BLaER1 (cell line): ENCODE measurements around the gene REPS2.

Source experiments
- H3K27ac ChIP-seq: shearing (Covaris generic); formaldehyde crosslinking; 2 replicates; pipeline ENCODE4 v1.8.1; 2022
- H3K27me3 ChIP-seq: shearing (Covaris generic); formaldehyde crosslinking; 2 replicates; pipeline ENCODE4 v1.8.1; 2022
- H3K36me3 ChIP-seq: shearing (Covaris generic); formaldehyde crosslinking; 2 replicates; pipeline ENCODE4 v1.8.1; 2022
- H3K4me1 ChIP-seq: shearing (Covaris generic); formaldehyde crosslinking; 2 replicates; pipeline ENCODE4 v1.8.1; 2022
- H3K4me2 ChIP-seq: shearing (Covaris generic); formaldehyde crosslinking; 2 replicates; pipeline ENCODE4 v1.8.1; 2022
- H3K4me3 ChIP-seq: shearing (Covaris generic); formaldehyde crosslinking; 2 replicates; pipeline ENCODE4 v1.8.1; 2022
- H3K9ac ChIP-seq: shearing (Covaris generic); formaldehyde crosslinking; 2 replicates; pipeline ENCODE4 v1.8.1; 2022
- H3K9me3 ChIP-seq: shearing (Covaris generic); formaldehyde crosslinking; 2 replicates; pipeline ENCODE4 v1.8.1; 2022
- H4K20me1 ChIP-seq: shearing (Covaris generic); formaldehyde crosslinking; 2 replicates; pipeline ENCODE4 v1.8.1; 2022
- Cebpa-rat ChIP-seq: shearing (Covaris generic); IDR thresholded peaks from 2 replicates; pipeline ENCODE4 v1.8.1; 2022

Gene REPS2

GRCh38 chrX:17062065-17062464 lies 115.6 kb downstream of the REPS2 start:
- Histone ChIP-seq H4K20me1 (no peaks in the 10 kb centered on the region; the same call in 1 of the 2 replicates), H3K9ac (no peak overlapping the region), H3K9me3 (no peaks in the 10 kb centered on the region), H3K27me3 (peaks cover 66% of the 10 kb centered on the region), H3K4me2 (no peak overlapping the region), H3K4me3 (no peak overlapping the region), H3K27ac (no peak overlapping the region), H3K36me3 (no peaks in the 10 kb centered on the region), H3K4me1 (no peaks in the 10 kb centered on the region)
- TF ChIP-seq Cebpa-rat = no peak

GRCh38 chrX:17065100-17065499 lies 118.6 kb downstream of the REPS2 start:
- Histone ChIP-seq H3K9me3 (no peaks in the 10 kb centered on the region), H3K36me3 (no peaks in the 10 kb centered on the region), H3K4me1 (no peaks in the 10 kb centered on the region), H3K4me2 (no peak overlapping the region), H3K4me3 (no peak overlapping the region), H3K27me3 (peaks cover 69% of the 10 kb centered on the region), H3K27ac (no peak overlapping the region), H4K20me1 (no peaks in the 10 kb centered on the region; the same call in 1 of the 2 replicates), H3K9ac (no peak overlapping the region)
- TF ChIP-seq Cebpa-rat = no peak

GRCh38 chrX:17067534-17067933 lies 121.1 kb downstream of the REPS2 start:
- H3K9ac ChIP-seq = no peak overlapping the region
- no peak for TF ChIP-seq Cebpa-rat

GRCh38 chrX:17072301-17072700 lies 125.8 kb downstream of the REPS2 start:
- TF ChIP-seq Cebpa-rat = no peak
- H3K27ac ChIP-seq = no peak overlapping the region
- H3K4me3 ChIP-seq = no peak overlapping the region
- no peak overlapping the region for H3K4me2 ChIP-seq
- H3K9me3 ChIP-seq = no peaks in the 10 kb centered on the region
- H3K27me3 ChIP-seq = peaks cover 97% of the 10 kb centered on the region
- H4K20me1 ChIP-seq = peaks cover 15% of the 10 kb centered on the region
- no peak overlapping the region for H3K9ac ChIP-seq
- H3K4me1 ChIP-seq = peaks cover 4% of the 10 kb centered on the region; the same call in 1 of the 2 replicates
- no peaks in the 10 kb centered on the region for H3K36me3 ChIP-seq

More at GRCh38 chrX:17067534-17067933, 121.1 kb downstream of the REPS2 start:
- Histone ChIP-seq H3K27ac (no peak overlapping the region), H4K20me1 (peaks cover 9% of the 10 kb centered on the region), H3K36me3 (no peaks in the 10 kb centered on the region), H3K27me3 (peaks cover 76% of the 10 kb centered on the region), H3K9me3 (no peaks in the 10 kb centered on the region), H3K4me1 (no peaks in the 10 kb centered on the region), H3K4me3 (no peak overlapping the region), H3K4me2 (no peak overlapping the region)

- H3K4me1 ChIP-seq = peaks cover 4% of the 10 kb centered on the region; the same call in 1 of the 2 replicates
- H3K27ac ChIP-seq = no peak overlapping the region
- H3K9me3 ChIP-seq = no peaks in the 10 kb centered on the region
- peaks cover 20% of the 10 kb centered on the region for H4K20me1 ChIP-seq
- H3K36me3 ChIP-seq = no peaks in the 10 kb centered on the region
- no peak for TF ChIP-seq Cebpa-rat
- no peak overlapping the region for H3K9ac ChIP-seq
- H3K4me3 ChIP-seq = no peak overlapping the region
- peaks cover 97% of the 10 kb centered on the region for H3K27me3 ChIP-seq
- no peak overlapping the region for H3K4me2 ChIP-seq
Observed at GRCh38 chrX:17072721-17073230, 126.3 kb downstream of the REPS2 start.

GRCh38 chrX:17075004-17075403 lies 128.5 kb downstream of the REPS2 start:
- no peaks in the 10 kb centered on the region for H3K36me3 ChIP-seq
- H3K4me3 ChIP-seq = no peak overlapping the region
- H3K9me3 ChIP-seq = no peaks in the 10 kb centered on the region
- peaks cover 4% of the 10 kb centered on the region; the same call in 1 of the 2 replicates for H3K4me1 ChIP-seq
- H3K27me3 ChIP-seq = peaks cover 99% of the 10 kb centered on the region
- H3K4me2 ChIP-seq = no peak overlapping the region
- peaks cover 26% of the 10 kb centered on the region for H4K20me1 ChIP-seq
- no peak overlapping the region for H3K9ac ChIP-seq
- TF ChIP-seq Cebpa-rat = no peak
- H3K27ac ChIP-seq = no peak overlapping the region

GRCh38 chrX:17077361-17077760 lies 130.9 kb downstream of the REPS2 start:
- H3K36me3 ChIP-seq = no peaks in the 10 kb centered on the region
- peaks cover 99% of the 10 kb centered on the region for H3K27me3 ChIP-seq
- no peak overlapping the region for H3K27ac ChIP-seq

GRCh38 chrX:17078031-17078720 lies 131.7 kb downstream of the REPS2 start:
- no peaks in the 10 kb centered on the region for H3K9me3 ChIP-seq
- H3K9ac ChIP-seq = no peak overlapping the region

More at GRCh38 chrX:17077361-17077760, 130.9 kb downstream of the REPS2 start:
- Histone ChIP-seq H3K4me2 (no peak overlapping the region), H3K4me3 (no peak overlapping the region), H3K9me3 (no peaks in the 10 kb centered on the region), H3K4me1 (peaks cover 4% of the 10 kb centered on the region; the same call in 1 of the 2 replicates), H3K9ac (no peak overlapping the region), H4K20me1 (peaks cover 35% of the 10 kb centered on the region)
- no peak for TF ChIP-seq Cebpa-rat

GRCh38 chrX:17081511-17081910 lies 135.1 kb downstream of the REPS2 start:
- H3K4me2 ChIP-seq = no peak overlapping the region
- H4K20me1 ChIP-seq = peaks cover 30% of the 10 kb centered on the region; the same call in 1 of the 2 replicates
- no peak overlapping the region for H3K4me3 ChIP-seq
- H3K9ac ChIP-seq = no peak overlapping the region
- peaks cover 97% of the 10 kb centered on the region for H3K27me3 ChIP-seq
- no peaks in the 10 kb centered on the region for H3K9me3 ChIP-seq
- H3K36me3 ChIP-seq = no peaks in the 10 kb centered on the region
- TF ChIP-seq Cebpa-rat = no peak
- no peak overlapping the region for H3K27ac ChIP-seq
- no peaks in the 10 kb centered on the region for H3K4me1 ChIP-seq

More at GRCh38 chrX:17078031-17078720, 131.7 kb downstream of the REPS2 start:
- H3K36me3 ChIP-seq = no peaks in the 10 kb centered on the region
- H3K4me2 ChIP-seq = no peak overlapping the region
- H3K4me3 ChIP-seq = no peak overlapping the region
- peaks cover 4% of the 10 kb centered on the region; the same call in 1 of the 2 replicates for H3K4me1 ChIP-seq
- no peak for TF ChIP-seq Cebpa-rat
- H3K27me3 ChIP-seq = peaks cover 99% of the 10 kb centered on the region
- no peak overlapping the region for H3K27ac ChIP-seq
- H4K20me1 ChIP-seq = peaks cover 30% of the 10 kb centered on the region; the same call in 1 of the 2 replicates

- H3K27me3 ChIP-seq = peaks cover 97% of the 10 kb centered on the region
Observed at GRCh38 chrX:17081968-17082367, 135.5 kb downstream of the REPS2 start.

More at GRCh38 chrX:17081968-17082367, 135.5 kb downstream of the REPS2 start:
- Histone ChIP-seq H3K4me1 (no peaks in the 10 kb centered on the region), H3K27ac (no peak overlapping the region), H3K9ac (no peak overlapping the region), H3K36me3 (no peaks in the 10 kb centered on the region), H3K4me2 (no peak overlapping the region), H3K4me3 (no peak overlapping the region), H4K20me1 (peaks cover 30% of the 10 kb centered on the region; the same call in 1 of the 2 replicates), H3K9me3 (no peaks in the 10 kb centered on the region)
- no peak for TF ChIP-seq Cebpa-rat
